ENCODE results near the gene HMG20B.

DNA sequence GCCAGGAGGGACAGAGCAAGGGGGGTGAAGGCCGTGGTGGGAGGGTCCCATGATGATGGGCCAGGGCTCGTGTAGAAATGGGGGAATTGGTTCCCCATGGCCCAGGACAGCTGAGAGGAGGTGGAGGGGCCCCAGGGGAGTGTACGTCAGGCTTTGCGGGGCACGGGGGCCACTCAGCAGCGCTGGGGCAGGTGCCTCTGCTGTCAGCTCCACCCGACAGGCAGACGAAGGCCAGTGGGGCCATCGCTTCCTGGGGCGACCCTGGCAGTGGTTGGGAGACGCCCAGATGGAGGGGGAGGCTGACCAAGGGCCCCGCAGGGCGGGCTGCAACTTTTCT is 35.7 kb upstream of the HMG20B start:
- no peak for TF ChIP-seq GABPA (IDR thresholded peaks at IDR 0.05; ENCODE audit: low read depth)
- no peak for TF ChIP-seq POLR2AphosphoS5 (IDR thresholded peaks at IDR 0.05; ENCODE audit: low read depth)
- TF ChIP-seq, protein P1, sequence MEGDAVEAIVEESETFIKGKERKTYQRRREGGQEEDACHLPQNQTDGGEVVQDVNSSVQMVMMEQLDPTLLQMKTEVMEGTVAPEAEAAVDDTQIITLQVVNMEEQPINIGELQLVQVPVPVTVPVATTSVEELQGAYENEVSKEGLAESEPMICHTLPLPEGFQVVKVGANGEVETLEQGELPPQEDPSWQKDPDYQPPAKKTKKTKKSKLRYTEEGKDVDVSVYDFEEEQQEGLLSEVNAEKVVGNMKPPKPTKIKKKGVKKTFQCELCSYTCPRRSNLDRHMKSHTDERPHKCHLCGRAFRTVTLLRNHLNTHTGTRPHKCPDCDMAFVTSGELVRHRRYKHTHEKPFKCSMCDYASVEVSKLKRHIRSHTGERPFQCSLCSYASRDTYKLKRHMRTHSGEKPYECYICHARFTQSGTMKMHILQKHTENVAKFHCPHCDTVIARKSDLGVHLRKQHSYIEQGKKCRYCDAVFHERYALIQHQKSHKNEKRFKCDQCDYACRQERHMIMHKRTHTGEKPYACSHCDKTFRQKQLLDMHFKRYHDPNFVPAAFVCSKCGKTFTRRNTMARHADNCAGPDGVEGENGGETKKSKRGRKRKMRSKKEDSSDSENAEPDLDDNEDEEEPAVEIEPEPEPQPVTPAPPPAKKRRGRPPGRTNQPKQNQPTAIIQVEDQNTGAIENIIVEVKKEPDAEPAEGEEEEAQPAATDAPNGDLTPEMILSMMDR (IDR thresholded peaks at IDR 0.05; ENCODE audit: insufficient read depth, low read length): no peak

Data from HL-60 (cell line).